ENCODE measurements around the gene TNFRSF1B.

Gene TNFRSF1B

DNA sequence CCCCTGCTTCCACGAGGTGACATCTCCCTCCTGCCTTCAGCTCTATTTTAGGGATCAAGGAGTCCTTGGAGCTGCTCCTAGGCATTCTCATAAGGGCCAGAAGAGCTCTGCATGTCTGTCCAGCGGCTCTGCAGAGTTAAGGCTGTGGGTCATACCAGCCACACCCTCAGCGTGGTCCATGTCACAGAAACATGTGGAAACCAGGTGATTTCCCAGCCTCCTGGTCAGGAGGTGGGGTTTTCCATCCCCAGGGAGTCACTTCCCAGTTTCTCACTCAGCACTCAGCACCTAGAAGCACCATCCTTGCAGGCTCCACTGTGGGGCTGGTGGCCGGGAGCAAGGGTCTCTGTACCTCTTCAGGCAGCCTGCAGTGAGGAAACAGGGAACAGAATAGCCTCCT lies 1.4 kb upstream of the TNFRSF1B start:
- peak overlapping the region; percentile 100; the same call in 1 of the 2 replicates for H3K4me2 ChIP-seq
- no peaks in the 10 kb centered on the region for H3K9me3 ChIP-seq
- H3K9ac ChIP-seq, result no peak overlapping the region
- peaks cover 96% of the 10 kb centered on the region for H3K4me1 ChIP-seq
- H3K4me3 ChIP-seq, result no peak overlapping the region
- H3K36me3 ChIP-seq, result no peaks in the 10 kb centered on the region
- no peak overlapping the region for H3K27ac ChIP-seq
- H4K20me1 ChIP-seq, result peaks cover 22% of the 10 kb centered on the region
- TF ChIP-seq Cebpa-rat (IDR thresholded peaks at IDR 0.05), result no peak
- H3K27me3 ChIP-seq, result no peaks in the 10 kb centered on the region

DNA sequence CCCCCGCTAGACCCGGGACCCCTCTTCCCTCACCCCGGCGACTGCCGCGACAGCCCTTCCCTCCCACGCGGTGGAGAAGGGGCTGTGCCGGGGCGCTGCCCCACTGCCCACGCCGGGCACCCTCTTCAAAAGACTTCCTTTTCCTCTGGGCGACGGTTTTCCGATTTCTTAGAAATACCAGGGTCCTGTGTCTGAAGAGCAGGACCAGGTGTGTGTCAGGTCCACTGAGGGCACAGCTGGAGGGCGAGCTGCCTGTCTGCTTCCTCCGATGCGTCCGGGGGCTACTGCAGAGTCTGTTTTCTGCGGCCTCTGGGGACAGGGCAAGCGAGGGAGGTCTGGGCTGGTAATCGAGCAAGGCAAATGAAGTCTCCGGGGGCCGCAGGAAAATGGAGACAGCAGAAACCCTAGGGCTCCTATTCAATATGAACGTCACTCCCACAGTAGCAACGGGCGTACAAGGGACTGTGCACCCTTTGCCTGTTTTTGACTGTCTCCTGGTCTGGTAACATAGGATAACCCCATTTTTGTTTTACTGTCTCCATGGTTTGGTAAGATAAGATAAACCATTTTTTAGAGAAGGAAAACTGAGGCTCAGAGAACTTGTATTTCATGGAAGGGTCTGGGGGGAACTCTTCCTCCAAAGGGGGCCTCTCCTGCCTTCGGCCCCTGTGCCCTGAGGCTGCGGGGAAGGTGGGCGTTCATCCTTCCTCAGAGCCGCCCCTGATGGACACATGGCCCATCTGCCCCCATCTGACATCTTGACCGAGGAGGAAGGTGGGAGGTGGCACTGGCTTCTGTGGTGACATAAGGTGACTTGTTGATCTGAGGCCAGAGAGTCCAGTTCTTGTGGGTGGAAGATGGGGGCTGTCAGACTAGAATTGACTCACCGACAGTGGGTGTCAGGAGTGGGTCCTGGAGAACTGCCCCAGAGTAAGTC lies 970 bp downstream of the TNFRSF1B start:
- H3K36me3 ChIP-seq, result no peaks in the 10 kb centered on the region
- peak overlapping the region; percentile 73 for H3K4me3 ChIP-seq
- H4K20me1 ChIP-seq, result peaks cover 29% of the 10 kb centered on the region
- peak overlapping the region; percentile 100 for H3K4me2 ChIP-seq
- H3K9ac ChIP-seq, result peak overlapping the region; percentile 79
- peak overlapping the region; percentile 85 for H3K27ac ChIP-seq
- H3K4me1 ChIP-seq, result peaks cover 80% of the 10 kb centered on the region
- no peak for TF ChIP-seq Cebpa-rat (IDR thresholded peaks at IDR 0.05)
- no peaks in the 10 kb centered on the region for H3K27me3 ChIP-seq
- H3K9me3 ChIP-seq, result no peaks in the 10 kb centered on the region

DNA sequence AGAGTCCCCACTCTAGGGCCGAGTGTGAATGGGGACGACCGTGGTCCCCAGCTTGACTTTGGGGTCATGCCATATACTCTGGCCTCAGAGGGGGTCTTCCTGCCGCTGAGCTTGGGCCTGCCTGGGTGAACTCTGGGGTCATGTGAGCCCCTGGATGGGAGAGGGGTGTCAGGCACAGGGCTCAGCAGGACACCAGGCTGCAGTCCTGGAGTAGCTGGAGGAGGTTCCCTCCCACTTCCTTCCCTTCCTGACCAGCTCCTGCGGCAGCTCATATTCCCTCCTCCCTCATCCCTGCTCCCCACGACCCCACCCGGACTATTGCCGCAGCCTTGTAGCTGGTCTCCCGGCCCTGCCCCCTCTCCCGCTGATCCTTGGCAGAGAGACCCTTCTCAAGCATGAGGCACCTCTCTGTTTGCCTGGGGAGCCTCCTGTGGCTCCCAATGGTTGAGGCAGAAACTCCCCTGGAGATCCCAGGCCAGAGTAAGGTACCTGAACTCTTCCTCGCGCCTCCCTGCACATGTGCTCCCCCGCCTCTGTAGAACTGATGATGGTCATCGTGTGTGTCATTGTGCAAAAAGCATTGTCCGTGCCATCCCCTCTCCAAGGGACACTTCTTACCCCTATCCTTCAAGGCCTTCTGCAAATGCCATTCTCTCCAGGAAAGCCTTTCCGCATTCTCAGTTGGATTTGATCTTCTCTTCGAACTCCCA lies 1.8 kb downstream of the TNFRSF1B start:
- Histone ChIP-seq H3K4me3 (no peak overlapping the region; the same call in 1 of the 2 replicates), H3K27me3 (no peaks in the 10 kb centered on the region), H3K9me3 (no peaks in the 10 kb centered on the region), H3K36me3 (no peaks in the 10 kb centered on the region), H3K4me1 (peaks cover 80% of the 10 kb centered on the region), H3K27ac (no peak overlapping the region), H4K20me1 (peaks cover 36% of the 10 kb centered on the region), H3K9ac (no peak overlapping the region), H3K4me2 (peak overlapping the region; percentile 100)
- no peak for TF ChIP-seq Cebpa-rat (IDR thresholded peaks at IDR 0.05)

DNA sequence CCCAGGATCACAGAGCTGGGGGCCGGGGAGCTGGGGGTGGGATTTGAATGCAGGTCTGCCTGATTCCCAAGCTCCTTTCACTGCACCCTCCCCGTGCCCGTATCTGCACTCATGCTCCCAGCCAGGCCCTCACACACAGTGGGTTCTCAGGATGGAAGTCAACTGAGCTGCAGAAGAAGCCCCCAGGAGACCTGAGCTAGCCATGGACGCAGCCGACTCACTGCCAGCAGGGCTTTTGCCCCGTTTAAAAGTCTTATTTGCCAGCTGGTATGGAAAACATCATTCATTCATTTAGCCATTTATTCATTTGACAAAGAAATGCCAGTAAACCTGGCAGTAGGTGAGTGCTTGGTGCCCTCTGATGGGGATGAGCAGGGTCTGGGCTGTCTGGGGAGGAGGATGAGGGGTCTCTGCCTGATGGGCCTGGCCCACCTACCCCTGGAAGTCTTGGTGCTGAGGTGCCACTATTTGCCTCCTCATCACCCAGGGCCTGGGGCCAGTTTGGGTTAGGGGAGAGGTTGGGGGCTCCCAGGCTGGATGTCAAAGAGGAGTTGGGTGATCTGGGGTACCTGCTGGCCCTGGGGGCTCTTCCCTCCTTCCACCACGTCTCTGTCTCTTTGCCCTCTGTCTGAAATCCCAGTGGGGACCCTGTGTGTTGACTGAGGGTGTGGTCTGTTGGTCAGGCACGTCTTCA lies 2.8 kb downstream of the TNFRSF1B start:
- Histone ChIP-seq H3K9ac (no peak overlapping the region), H3K27me3 (no peaks in the 10 kb centered on the region), H3K4me1 (peaks cover 80% of the 10 kb centered on the region), H3K4me3 (no peak overlapping the region), H3K4me2 (peak overlapping the region; percentile 100), H4K20me1 (peaks cover 40% of the 10 kb centered on the region), H3K27ac (no peak overlapping the region), H3K9me3 (no peaks in the 10 kb centered on the region), H3K36me3 (no peaks in the 10 kb centered on the region)
- no peak for TF ChIP-seq Cebpa-rat (IDR thresholded peaks at IDR 0.05)

DNA sequence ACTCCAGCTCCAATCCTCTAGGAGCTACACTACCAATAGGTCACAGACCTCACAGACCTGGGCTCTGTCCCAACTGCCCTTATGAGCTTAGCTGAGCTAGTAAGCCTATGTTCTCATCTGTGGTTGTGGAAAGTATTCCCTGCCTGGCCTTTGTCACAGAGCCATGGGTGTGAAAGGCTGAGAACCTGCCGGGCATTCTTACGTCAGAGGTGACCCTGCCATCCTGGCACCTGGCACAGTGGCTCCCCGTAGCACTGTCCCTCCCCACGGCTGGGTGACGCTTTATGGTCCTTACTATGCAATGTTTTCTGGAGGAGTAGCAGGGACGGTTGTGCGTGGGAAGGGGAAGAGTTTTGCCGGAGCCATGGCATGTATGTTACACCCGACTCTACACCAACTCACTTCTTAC lies 3.5 kb downstream of the TNFRSF1B start:
- H4K20me1 ChIP-seq, result peaks cover 40% of the 10 kb centered on the region
- H3K4me3 ChIP-seq, result no peak overlapping the region
- H3K27me3 ChIP-seq, result no peaks in the 10 kb centered on the region
- no peak for TF ChIP-seq Cebpa-rat (IDR thresholded peaks at IDR 0.05)
- no peak overlapping the region for H3K9ac ChIP-seq
- no peaks in the 10 kb centered on the region for H3K9me3 ChIP-seq
- H3K36me3 ChIP-seq, result no peaks in the 10 kb centered on the region
- no peak overlapping the region for H3K27ac ChIP-seq
- peak overlapping the region; percentile 100; the same call in 1 of the 2 replicates for H3K4me2 ChIP-seq
- peaks cover 83% of the 10 kb centered on the region for H3K4me1 ChIP-seq

DNA sequence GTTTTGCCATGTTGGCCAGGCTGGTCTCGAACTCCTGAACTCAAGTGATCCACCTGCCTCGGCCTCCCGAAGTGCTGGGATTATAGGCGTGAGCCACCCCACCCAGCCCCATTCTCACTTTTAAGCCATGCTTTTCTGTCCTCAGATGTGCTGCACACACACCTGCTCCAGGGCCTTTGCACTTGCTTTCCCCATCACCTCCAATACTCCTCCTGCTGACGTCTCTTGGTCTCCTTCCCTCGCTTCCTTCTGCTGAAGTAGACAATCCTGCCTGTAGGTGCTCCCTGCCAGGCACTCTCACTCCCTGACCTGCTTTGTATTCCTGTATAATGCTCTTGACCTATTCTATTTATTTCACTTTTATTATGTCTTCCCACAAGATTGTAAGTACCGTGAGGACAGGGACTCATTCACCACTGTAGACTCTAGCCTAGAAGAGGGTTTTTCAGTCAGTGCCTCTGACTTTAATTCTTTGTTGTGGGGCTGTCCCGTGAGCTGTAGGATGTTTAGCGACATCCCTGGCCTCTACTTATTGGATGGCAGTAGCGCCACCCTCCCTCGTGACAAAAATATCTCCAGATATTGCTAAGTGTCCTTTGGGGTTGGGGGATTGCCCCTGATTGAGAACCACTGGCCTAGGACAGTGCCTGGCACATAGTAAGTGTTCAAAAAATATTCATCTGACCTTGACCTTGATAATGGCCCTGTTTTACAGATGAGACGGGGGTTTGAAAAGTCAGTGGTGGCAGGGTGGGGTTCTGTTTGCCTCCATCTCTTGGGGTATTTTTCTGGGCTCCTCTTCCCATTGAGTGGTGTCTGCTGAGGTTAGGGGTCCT lies 4.6 kb downstream of the TNFRSF1B start:
- no peaks in the 10 kb centered on the region for H3K9me3 ChIP-seq
- peaks cover 40% of the 10 kb centered on the region for H4K20me1 ChIP-seq
- no peaks in the 10 kb centered on the region for H3K36me3 ChIP-seq
- no peak overlapping the region for H3K9ac ChIP-seq
- no peak overlapping the region for H3K27ac ChIP-seq
- no peak overlapping the region for H3K4me3 ChIP-seq
- no peak overlapping the region for H3K4me2 ChIP-seq
- no peak for TF ChIP-seq Cebpa-rat (IDR thresholded peaks at IDR 0.05)
- H3K4me1 ChIP-seq, result peaks cover 80% of the 10 kb centered on the region
- H3K27me3 ChIP-seq, result no peaks in the 10 kb centered on the region

DNA sequence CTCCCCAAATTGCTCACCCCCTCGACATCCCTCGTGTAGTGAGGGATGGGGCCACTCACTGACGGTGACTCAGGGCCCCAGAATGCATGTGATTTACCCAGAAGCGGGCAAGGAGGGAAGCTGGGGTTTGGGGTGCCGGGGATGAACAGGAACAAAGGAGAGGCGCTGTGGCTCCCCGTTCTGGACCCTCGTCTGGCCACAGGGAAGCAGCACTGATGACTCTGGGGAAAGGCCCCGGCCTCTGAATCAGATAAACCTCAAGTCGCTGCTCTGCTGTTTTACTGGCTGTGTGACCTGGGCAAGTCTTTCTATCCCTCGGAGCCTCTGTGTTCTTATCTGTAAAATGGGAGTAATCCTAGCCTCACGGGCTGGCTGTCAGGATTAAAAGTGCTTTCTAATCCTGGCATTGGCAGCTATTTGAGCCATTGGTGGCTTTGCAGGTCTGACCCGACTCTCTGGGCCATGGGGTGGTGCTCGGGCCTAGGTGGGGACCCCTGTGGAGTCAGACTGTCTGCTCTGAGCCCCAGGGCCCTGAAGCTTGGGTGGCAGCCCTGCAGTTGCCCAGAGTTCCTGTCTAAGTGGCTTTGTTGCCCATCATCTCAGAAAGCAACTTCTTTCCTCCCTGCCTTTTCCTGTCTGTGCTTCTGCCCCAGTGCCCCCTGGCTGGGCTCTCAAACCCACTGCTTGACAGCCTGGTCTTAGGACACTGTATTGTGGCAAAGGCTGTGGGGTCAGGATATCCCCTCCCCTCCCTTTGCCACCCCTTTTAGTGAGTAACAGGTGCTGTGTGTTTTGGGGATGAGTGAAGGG lies 5.5 kb downstream of the TNFRSF1B start:
- Histone ChIP-seq H3K4me1 (peaks cover 80% of the 10 kb centered on the region), H3K4me2 (peak overlapping the region; percentile 67), H3K4me3 (no peak overlapping the region), H3K36me3 (no peaks in the 10 kb centered on the region), H3K27me3 (no peaks in the 10 kb centered on the region), H3K9me3 (no peaks in the 10 kb centered on the region), H3K27ac (no peak overlapping the region), H4K20me1 (peaks cover 43% of the 10 kb centered on the region), H3K9ac (no peak overlapping the region)
- no peak for TF ChIP-seq Cebpa-rat (IDR thresholded peaks at IDR 0.05)

DNA sequence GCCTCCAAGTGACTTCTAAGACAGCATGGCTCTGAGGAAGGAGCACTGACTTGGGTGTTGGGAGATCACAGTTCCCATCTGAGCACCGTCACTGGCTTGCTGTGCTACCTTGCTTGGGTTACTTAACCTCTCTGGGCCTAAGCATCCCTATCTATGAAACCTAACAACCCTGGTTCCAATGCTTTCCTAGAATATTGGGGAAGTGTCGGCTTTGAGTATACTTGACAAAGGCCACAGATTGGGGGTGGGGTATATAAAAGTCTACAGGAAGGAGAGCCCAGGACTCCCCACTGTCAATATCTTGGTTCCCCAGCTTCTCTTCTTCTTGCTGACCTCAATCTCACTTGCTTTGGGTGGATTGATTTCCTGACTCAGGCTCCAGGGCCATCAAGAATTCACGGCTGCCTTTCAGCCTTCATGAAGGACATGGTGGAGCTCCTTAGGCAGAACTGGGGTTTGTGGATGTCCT lies 6.3 kb downstream of the TNFRSF1B start:
- Histone ChIP-seq H4K20me1 (peaks cover 49% of the 10 kb centered on the region), H3K9me3 (no peaks in the 10 kb centered on the region), H3K4me1 (peaks cover 80% of the 10 kb centered on the region), H3K27me3 (no peaks in the 10 kb centered on the region), H3K4me3 (no peak overlapping the region), H3K9ac (no peak overlapping the region), H3K4me2 (peak overlapping the region; percentile 67), H3K27ac (no peak overlapping the region), H3K36me3 (no peaks in the 10 kb centered on the region)
- no peak for TF ChIP-seq Cebpa-rat (IDR thresholded peaks at IDR 0.05)

Measured in BLaER1 (cell line).